Measurements from ENCODE around the gene KCTD1.
A peak's percentile ranks its signal among the peaks of the same experiment; 100 is the strongest.

The KCTD1 gene

DNA sequence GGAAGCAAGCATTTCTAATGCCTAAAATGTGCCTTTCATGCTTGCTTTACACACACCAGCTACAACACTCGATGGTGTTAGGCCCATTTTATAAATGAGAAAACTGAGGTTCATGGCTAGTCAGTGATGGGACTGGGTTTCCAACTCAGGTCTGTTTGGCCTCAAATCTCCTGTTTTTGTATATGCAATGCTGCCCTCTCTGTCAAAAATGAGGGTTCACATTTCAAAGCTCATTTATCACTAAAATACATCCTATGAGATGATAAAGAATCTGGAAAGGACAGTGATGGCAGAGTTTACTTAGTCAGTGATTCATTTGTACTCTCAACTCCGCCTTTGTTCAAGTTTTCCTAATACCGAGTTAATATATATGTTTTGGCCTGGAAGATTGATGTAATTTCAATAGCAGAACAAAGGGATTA is 92.3 kb downstream of the KCTD1 start:
- H2AFZ ChIP-seq (ENCODE audit: low read depth, low read length) = no peak overlapping the region
- H3K4me1 ChIP-seq (ENCODE audit: insufficient read depth, low read length) = no peaks in the 10 kb centered on the region
- no peak for ATAC-seq (ENCODE audit: insufficient read depth, low read depth)
- H3K27me3 ChIP-seq (ENCODE audit: insufficient read depth, low read length, poor library complexity) = no peaks in the 10 kb centered on the region
- H4K20me1 ChIP-seq (ENCODE audit: insufficient read depth, low read length) = no peaks in the 10 kb centered on the region
- H3K9ac ChIP-seq (ENCODE audit: low read depth, low read length) = no peak overlapping the region
- no peaks in the 10 kb centered on the region for H3K79me2 ChIP-seq (ENCODE audit: insufficient read depth, low read length)
- H3K36me3 ChIP-seq (ENCODE audit: insufficient read depth, low read length) = peaks cover 48% of the 10 kb centered on the region
- no peak overlapping the region for H3K27ac ChIP-seq (ENCODE audit: low read length)
- no peaks in the 10 kb centered on the region for H3K9me3 ChIP-seq (ENCODE audit: insufficient read depth, low read length, severe bottlenecking)
- no peak overlapping the region for H3K4me3 ChIP-seq (ENCODE audit: low read depth in 1 of 2, low read length in 2 of 2)
- no peak for DNase-seq
- TF ChIP-seq EZH2 (IDR thresholded peaks at IDR 0.05; ENCODE audit: borderline replicate concordance, low read depth, low read length, severe bottlenecking) = no peak
- TF ChIP-seq CTCF (IDR thresholded peaks at IDR 0.05; ENCODE audit: borderline replicate concordance, extremely low read depth, low read length, poor library complexity, severe bottlenecking) = peak; percentile 15
- no peak overlapping the region for H3K4me2 ChIP-seq (ENCODE audit: insufficient read depth, low read length)

- no peak overlapping the region for H3K27ac ChIP-seq (ENCODE audit: low read length)
- H3K4me3 ChIP-seq (ENCODE audit: low read depth in 1 of 2, low read length in 2 of 2) = no peak overlapping the region
- H3K79me2 ChIP-seq (ENCODE audit: insufficient read depth, low read length) = no peaks in the 10 kb centered on the region
- no peak for TF ChIP-seq CTCF (IDR thresholded peaks at IDR 0.05; ENCODE audit: borderline replicate concordance, extremely low read depth, low read length, poor library complexity, severe bottlenecking)
- TF ChIP-seq EZH2 (IDR thresholded peaks at IDR 0.05; ENCODE audit: borderline replicate concordance, low read depth, low read length, severe bottlenecking) = no peak
- ATAC-seq (ENCODE audit: insufficient read depth, low read depth) (no peak), DNase-seq (no peak)
- H3K9ac ChIP-seq (ENCODE audit: low read depth, low read length) = no peak overlapping the region
- H4K20me1 ChIP-seq (ENCODE audit: insufficient read depth, low read length) = no peaks in the 10 kb centered on the region
- no peaks in the 10 kb centered on the region for H3K4me1 ChIP-seq (ENCODE audit: insufficient read depth, low read length)
- H3K4me2 ChIP-seq (ENCODE audit: insufficient read depth, low read length) = no peak overlapping the region
- peaks cover 46% of the 10 kb centered on the region for H3K36me3 ChIP-seq (ENCODE audit: insufficient read depth, low read length)
- H3K9me3 ChIP-seq (ENCODE audit: insufficient read depth, low read length, severe bottlenecking) = no peaks in the 10 kb centered on the region
- H3K27me3 ChIP-seq (ENCODE audit: insufficient read depth, low read length, poor library complexity) = no peaks in the 10 kb centered on the region
- H2AFZ ChIP-seq (ENCODE audit: low read depth, low read length) = no peak overlapping the region
Measured at GRCh38 chr18:26455639-26456038, 92.7 kb downstream of the KCTD1 start.

DNA sequence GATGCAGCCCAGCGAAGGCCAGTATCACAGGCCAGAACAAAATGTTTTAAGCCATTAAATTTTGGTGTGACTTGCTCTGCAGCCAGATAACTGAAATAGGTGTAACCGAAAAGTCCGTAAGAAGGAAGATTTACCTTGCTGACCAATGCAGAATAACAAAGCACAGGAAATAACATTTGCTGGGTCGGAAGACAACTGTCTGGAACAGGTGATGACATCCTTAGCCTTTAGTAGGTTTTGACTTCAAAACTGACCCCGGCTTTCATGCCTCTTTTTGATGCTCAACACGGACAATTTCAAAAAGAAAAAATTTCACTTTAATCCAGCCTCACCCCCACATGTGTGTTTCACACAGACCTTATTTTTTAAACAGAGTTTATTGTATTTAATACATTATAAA is 93.7 kb downstream of the KCTD1 start:
- TF ChIP-seq EZH2 (IDR thresholded peaks at IDR 0.05; ENCODE audit: borderline replicate concordance, low read depth, low read length, severe bottlenecking) (no peak), CTCF (IDR thresholded peaks at IDR 0.05; ENCODE audit: borderline replicate concordance, extremely low read depth, low read length, poor library complexity, severe bottlenecking) (no peak)
- no peak overlapping the region for H3K27ac ChIP-seq (ENCODE audit: low read length)

GRCh38 chr18:26454192-26454591 is 94.2 kb downstream of the KCTD1 start:
- no peak overlapping the region for H3K9ac ChIP-seq (ENCODE audit: low read depth, low read length)
- no peak overlapping the region for H2AFZ ChIP-seq (ENCODE audit: low read depth, low read length)
- no peaks in the 10 kb centered on the region for H3K27me3 ChIP-seq (ENCODE audit: insufficient read depth, low read length, poor library complexity)
- H3K9me3 ChIP-seq (ENCODE audit: insufficient read depth, low read length, severe bottlenecking) = no peaks in the 10 kb centered on the region
- DNase-seq (no peak), ATAC-seq (ENCODE audit: insufficient read depth, low read depth) (no peak)
- H3K4me3 ChIP-seq (ENCODE audit: low read depth in 1 of 2, low read length in 2 of 2) = no peak overlapping the region
- no peak overlapping the region for H3K27ac ChIP-seq (ENCODE audit: low read length)
- no peak for TF ChIP-seq CTCF (IDR thresholded peaks at IDR 0.05; ENCODE audit: borderline replicate concordance, extremely low read depth, low read length, poor library complexity, severe bottlenecking)
- TF ChIP-seq EZH2 (IDR thresholded peaks at IDR 0.05; ENCODE audit: borderline replicate concordance, low read depth, low read length, severe bottlenecking) = no peak
- H3K4me1 ChIP-seq (ENCODE audit: insufficient read depth, low read length) = no peaks in the 10 kb centered on the region
- peaks cover 34% of the 10 kb centered on the region for H3K36me3 ChIP-seq (ENCODE audit: insufficient read depth, low read length)
- H3K79me2 ChIP-seq (ENCODE audit: insufficient read depth, low read length) = no peaks in the 10 kb centered on the region
- H3K4me2 ChIP-seq (ENCODE audit: insufficient read depth, low read length) = no peak overlapping the region
- no peaks in the 10 kb centered on the region for H4K20me1 ChIP-seq (ENCODE audit: insufficient read depth, low read length)

More for the DNA sequence above, 93.7 kb downstream of the KCTD1 start:
- no peak overlapping the region for H3K4me2 ChIP-seq (ENCODE audit: insufficient read depth, low read length)
- no peak for DNase-seq
- H3K4me1 ChIP-seq (ENCODE audit: insufficient read depth, low read length) = no peaks in the 10 kb centered on the region
- H3K9me3 ChIP-seq (ENCODE audit: insufficient read depth, low read length, severe bottlenecking) = no peaks in the 10 kb centered on the region
- H3K4me3 ChIP-seq (ENCODE audit: low read depth in 1 of 2, low read length in 2 of 2) = no peak overlapping the region
- H3K9ac ChIP-seq (ENCODE audit: low read depth, low read length) = no peak overlapping the region
- H3K27me3 ChIP-seq (ENCODE audit: insufficient read depth, low read length, poor library complexity) = no peaks in the 10 kb centered on the region
- peaks cover 38% of the 10 kb centered on the region for H3K36me3 ChIP-seq (ENCODE audit: insufficient read depth, low read length)
- H4K20me1 ChIP-seq (ENCODE audit: insufficient read depth, low read length) = no peaks in the 10 kb centered on the region
- ATAC-seq (ENCODE audit: insufficient read depth, low read depth) = no peak
- H3K79me2 ChIP-seq (ENCODE audit: insufficient read depth, low read length) = no peaks in the 10 kb centered on the region
- no peak overlapping the region for H2AFZ ChIP-seq (ENCODE audit: low read depth, low read length)

Data from DND-41 (cell line).